ENCODE data around the gene BLTP2.

BLTP2 gene

DNA sequence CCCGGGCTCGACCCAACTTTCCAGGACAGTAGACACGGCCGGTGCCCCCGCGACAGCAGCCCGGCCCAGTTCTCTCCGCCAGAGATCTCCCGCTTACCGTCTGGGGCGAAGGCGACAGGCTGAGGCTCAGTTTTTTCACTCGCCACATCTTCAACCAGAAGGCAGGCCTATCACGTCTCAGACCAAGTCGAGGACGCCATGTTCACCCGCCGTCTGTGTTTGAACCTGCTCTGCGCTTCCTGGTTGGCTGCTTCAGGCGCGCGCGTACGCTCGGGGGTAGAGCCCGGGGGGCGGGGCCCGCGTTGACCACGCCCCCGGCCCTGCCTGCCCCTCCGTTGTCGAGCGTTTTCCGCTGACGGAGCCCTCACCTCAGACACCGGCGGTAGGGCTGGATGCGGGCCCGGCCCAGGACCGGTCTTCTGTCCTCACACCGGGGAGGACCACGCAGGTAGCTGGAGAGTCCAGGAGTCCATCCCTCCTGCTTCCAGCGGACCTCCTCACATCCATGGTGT, 46.1 kb downstream of the BLTP2 start, which contains the start of gene SPAG5:
Gene SPAG5 (minus strand): TSS at position 227 of the 512 bp plus-strand sequence. CDS start 79 bp downstream, at position 148.
- peak; percentile 88 to 89 for DNase-seq (ENCODE audit: low read depth in 2 of 2)

DNA sequence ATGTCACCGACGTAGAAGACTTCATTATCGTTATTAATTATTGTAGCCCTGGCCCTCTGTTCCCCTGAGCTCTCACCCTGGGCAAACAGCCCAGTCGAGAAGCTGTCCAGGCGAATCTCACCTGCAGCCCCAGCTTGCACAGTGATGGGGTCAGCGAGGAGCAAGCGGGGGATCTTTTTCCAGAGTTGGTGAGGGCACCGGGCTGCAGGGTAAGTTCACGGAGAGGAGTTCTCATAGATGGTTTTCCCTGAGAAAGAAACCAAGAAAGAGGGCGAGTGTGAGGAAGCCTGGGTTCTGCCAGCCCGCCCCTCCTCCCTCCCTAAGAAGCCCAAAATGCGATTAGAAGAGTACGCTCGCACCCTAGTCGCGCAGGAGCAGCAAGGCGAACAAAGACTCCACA, 46.6 kb downstream of the BLTP2 start:
- no peak for DNase-seq (ENCODE audit: low read depth in 2 of 2)

DNA sequence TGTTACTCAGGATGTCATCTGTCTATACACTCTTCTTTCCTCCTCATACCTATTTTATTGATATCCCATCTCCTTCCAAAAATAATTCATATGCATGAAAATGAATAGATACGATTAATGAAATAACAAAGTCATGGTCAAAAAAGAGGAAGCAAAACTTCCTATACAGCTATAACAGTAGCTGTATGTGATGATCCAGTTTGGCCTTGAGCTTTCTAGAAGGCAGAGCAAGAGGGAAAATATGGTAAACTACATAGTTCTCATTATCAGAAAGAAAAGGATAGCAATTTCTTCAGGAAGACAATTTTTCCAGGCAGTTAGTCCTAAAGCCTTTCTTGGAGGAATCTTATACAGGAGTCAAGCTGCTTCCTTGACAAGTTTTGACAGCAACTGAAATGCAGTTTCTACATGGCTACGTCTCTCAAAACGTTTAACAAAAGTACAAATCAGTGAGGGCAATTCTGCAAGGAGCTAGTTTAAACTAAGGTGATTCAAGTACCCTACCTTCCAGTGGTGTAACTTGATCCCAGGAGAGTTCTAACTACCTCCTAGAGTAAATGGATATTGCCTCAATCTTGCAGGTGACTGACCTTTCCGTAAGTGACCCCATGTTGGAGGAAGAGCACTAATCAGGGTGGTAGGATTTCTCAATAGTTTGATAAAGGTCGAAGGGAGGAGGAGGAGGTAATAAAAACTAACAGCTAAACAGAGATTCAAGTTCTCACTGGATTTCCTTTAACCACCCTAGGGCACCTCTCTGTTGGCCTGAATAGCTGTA, 47.2 kb downstream of the BLTP2 start:
- DNase-seq (ENCODE audit: low read depth in 2 of 2) = no peak

Data from stimulated activated CD4-positive, alpha-beta T cell treated with anti-CD3 and anti-CD28 coated beads, Interleukin-12 subunit alpha, Interleukin-12 subunit beta, amount 100 ng/mL, for 24 hours (primary cell).